ENCODE data around the gene SSU72.
"Not testable (repeated sequence)": the region's sequence is repeated elsewhere in the genome, so short reads cannot be mapped to it uniquely, and the experiment has no call there.

SSU72 gene

GRCh38 chr1:1540090-1540817 lies 34.4 kb downstream of the SSU72 start, which contains the start of gene TMEM240:
TSS of gene TMEM240 (minus strand) at chr1:1540624. CDS start at chr1:1540346, 278 bp downstream.
- no peak for DNase-seq

- DNase-seq = no peak
Observed at GRCh38 chr1:1539310-1540089, 35.2 kb downstream of the SSU72 start.

- no peak for DNase-seq
Observed at GRCh38 chr1:1538989-1539309, 35.7 kb downstream of the SSU72 start.

- DNase-seq = no peak
Observed at GRCh38 chr1:1538334-1538733, 36.3 kb downstream of the SSU72 start.

GRCh38 chr1:1537626-1538250 lies 36.9 kb downstream of the SSU72 start:
- DNase-seq = no peak

GRCh38 chr1:1536938-1537546 lies 37.6 kb downstream of the SSU72 start:
- DNase-seq = no peak

- no peak for DNase-seq
Observed at GRCh38 chr1:1536019-1536937, 38.4 kb downstream of the SSU72 start.

- DNase-seq = no peak
Observed at GRCh38 chr1:1535201-1536018, 39.3 kb downstream of the SSU72 start.

GRCh38 chr1:1534401-1535154 lies 40.1 kb downstream of the SSU72 start:
- DNase-seq = no peak

- DNase-seq = not testable (repeated sequence)
Observed at GRCh38 chr1:1533894-1534291, 40.8 kb downstream of the SSU72 start.

- not testable (repeated sequence) for DNase-seq
Observed at GRCh38 chr1:1533176-1533893, 41.3 kb downstream of the SSU72 start.

GRCh38 chr1:1531947-1532346 lies 42.7 kb downstream of the SSU72 start:
- no peak for DNase-seq

- DNase-seq = no peak
Observed at GRCh38 chr1:1529936-1530335, 44.7 kb downstream of the SSU72 start.

GRCh38 chr1:1529321-1529720 lies 45.3 kb downstream of the SSU72 start:
- no peak for DNase-seq

- DNase-seq = no peak
Observed at GRCh38 chr1:1528301-1529267, 46.1 kb downstream of the SSU72 start.

GRCh38 chr1:1527092-1527816 lies 47.4 kb downstream of the SSU72 start:
- no peak for DNase-seq

- DNase-seq = not testable (repeated sequence)
Observed at GRCh38 chr1:1526476-1526875, 48.2 kb downstream of the SSU72 start.
